IMR-90 (cell line): Measurements from ENCODE around the gene ACSS3.

Experiments used
- CTCF ChIP-seq: conservative IDR thresholded peaks from 2 replicates; pipeline ENCODE4 v1.5.1; 2012; ENCODE audit warnings: mild to moderate bottlenecking, low read depth, low read length, improper control_type of control experiment
- POLR2A ChIP-seq: IDR thresholded peaks from 2 replicates; pipeline ENCODE4 v1.6.1; 2012; ENCODE audit warnings: mild to moderate bottlenecking, low read depth, low read length
- RFX5 ChIP-seq: IDR thresholded peaks from 2 replicates; pipeline ENCODE4 v1.8.0; 2012; ENCODE audit warnings: low read depth, mild to moderate bottlenecking, low read length, moderate library complexity

- TF ChIP-seq CTCF (no peak), POLR2A (no peak), RFX5 (no peak)
Observed at GRCh38 chr12:81094718-81095360, 17.0 kb downstream of the ACSS3 start.
